ENCODE measurements around the gene BMP10. TPM values are rescaled to one million over a fixed set of nuclear protein-coding genes. Genes with fewer than 3 reads are reported as not detected.
"Not testable (repeated sequence)": the region's sequence is repeated elsewhere in the genome, so short reads cannot be mapped to it uniquely, and the experiment has no call there.

BMP10 gene
- total and polyA plus RNA-seq, 10 of the 15 experiments (the other 5 are each of a cell fraction or from before 2014, with no cell fraction given), result 0.04 TPM; not detected in 9

- no peak for FAIRE-seq
- intact Hi-C loops (cut with micrococcal nuclease; ENCODE audit: unreplicated experiment) (no loop called here), in situ Hi-C loops (cut with MboI) (no loop called here)
- Histone ChIP-seq H2AFZ (ENCODE audit: control insufficient read depth, low read depth, low read length) (no peak overlapping the region), H3K4me1 (ENCODE audit: control insufficient read depth, insufficient read depth, low read length) (no peaks in the 10 kb centered on the region), H3K4me3 (no peak overlapping the region), H3K36me3 (ENCODE audit: control insufficient read depth in 2 of 2, insufficient read depth in 2 of 2, low read length in 1 of 2) (no peaks in the 10 kb centered on the region), H3K27me3 (replicated peaks in 1 of 2; ENCODE audit: control insufficient read depth in 2 of 2, insufficient read depth in 2 of 2, low read length in 1 of 2) (peaks cover 0 to 2% of the 10 kb centered on the region in 2 experiments; a peak in 2 of 4 replicates), H4K20me1 (ENCODE audit: control insufficient read depth, insufficient read depth) (no peaks in the 10 kb centered on the region), H3K27ac (ENCODE audit: control insufficient read depth, insufficient read depth) (no peak overlapping the region), H3K79me2 (ENCODE audit: control insufficient read depth, insufficient read depth, low read length) (no peaks in the 10 kb centered on the region), H3K9ac (ENCODE audit: control insufficient read depth, insufficient read depth, low read length) (no peak overlapping the region), H3K9me3 (replicated peaks; ENCODE audit: control insufficient read depth, insufficient read depth, low read length) (peaks cover 3% of the 10 kb centered on the region; the same call in 1 of the 3 replicates), H3K4me2 (ENCODE audit: control insufficient read depth, insufficient read depth) (no peak overlapping the region)
- ChIA-PET SMC1A (ENCODE audit: uncharacterized antibody, unreplicated experiment) (interaction anchor here (1.2 kb wide), 1 partner anchor 20 kb away, joined by 3 read pairs; no protein-coding TSS in a partner anchor), CTCF (interaction anchor here (1.8 kb wide), 1 partner anchor 9 kb away, joined by 4 read pairs; no protein-coding TSS in a partner anchor), POLR2A (no interaction called here), RAD21 (ENCODE audit: unreplicated experiment) (no interaction called here)
- 69% methylated on average over 5 of the region's 5 CpGs for WGBS (ENCODE audit: insufficient coverage, insufficient replicate concordance, low lambda C conversion rate, missing lambda C conversion rate)
- TF ChIP-seq HSF1 (IDR thresholded peaks at IDR 0.05; ENCODE audit: low read depth, low read length) (no peak), RELB (IDR thresholded peaks at IDR 0.05; ENCODE audit: low read depth) (no peak), ZNF592 (IDR thresholded peaks at IDR 0.05) (no peak), IRF3 (IDR thresholded peaks at IDR 0.05) (no peak)
- BruUV-seq (replicated peaks), result no TSS peak
- no peak for DNase-seq (ENCODE audit: low read depth, low spot score)
- no peak for ATAC-seq
Observed at GRCh38 chr2:68900496-68901198, 29.4 kb upstream of the BMP10 start.

- H3K79me2 ChIP-seq (ENCODE audit: control insufficient read depth, insufficient read depth, low read length); H3K27me3 ChIP-seq (replicated peaks in 1 of 2; ENCODE audit: control insufficient read depth in 2 of 2, insufficient read depth in 2 of 2, low read length in 1 of 2); H3K9ac ChIP-seq (ENCODE audit: control insufficient read depth, insufficient read depth, low read length); BruUV-seq (replicated peaks); H4K20me1 ChIP-seq (ENCODE audit: control insufficient read depth, insufficient read depth); POLR2A ChIA-PET; ATAC-seq; H3K36me3 ChIP-seq (ENCODE audit: control insufficient read depth in 2 of 2, insufficient read depth in 2 of 2, low read length in 1 of 2); H3K27ac ChIP-seq (ENCODE audit: control insufficient read depth, insufficient read depth); intact Hi-C loops (cut with micrococcal nuclease; ENCODE audit: unreplicated experiment); H3K4me2 ChIP-seq (ENCODE audit: control insufficient read depth, insufficient read depth); RAD21 ChIA-PET (ENCODE audit: unreplicated experiment); H3K4me3 ChIP-seq; FAIRE-seq; H3K9me3 ChIP-seq (replicated peaks; ENCODE audit: control insufficient read depth, insufficient read depth, low read length); SMC1A ChIA-PET (ENCODE audit: uncharacterized antibody, unreplicated experiment); in situ Hi-C loops (cut with MboI); H2AFZ ChIP-seq (ENCODE audit: control insufficient read depth, low read depth, low read length); DNase-seq (ENCODE audit: low read depth, low spot score); H3K4me1 ChIP-seq (ENCODE audit: control insufficient read depth, insufficient read depth, low read length): not testable (repeated sequence)
- CTCF ChIA-PET, result interaction anchor here (0.7 to 1.8 kb wide), 2 partner anchors 9 to 139 kb away, joined by 3 to 4 read pairs; no protein-coding TSS in a partner anchor
- WGBS (ENCODE audit: insufficient coverage, insufficient replicate concordance, low lambda C conversion rate, missing lambda C conversion rate), result 64% methylated on average over 6 of the region's 6 CpGs
Observed at GRCh38 chr2:68895981-68896380, 24.8 kb upstream of the BMP10 start.

Data from GM12878 (cell line).